ENCODE measurements around the gene CSMD2.

Gene CSMD2

GRCh38 chr1:33719771-33720670 lies 445.0 kb downstream of the CSMD2 start:
- no peak for TF ChIP-seq CTCF (IDR thresholded peaks at IDR 0.05; ENCODE audit: insufficient read depth, missing control alignments)
- FAIRE-seq: no peak
- DNase-seq (ENCODE audit: insufficient read length, low spot score): no peak

GRCh38 chr1:33719326-33719725 lies 445.7 kb downstream of the CSMD2 start:
- DNase-seq (ENCODE audit: insufficient read length, low spot score) (no peak), FAIRE-seq (no peak)
- TF ChIP-seq CTCF (IDR thresholded peaks at IDR 0.05; ENCODE audit: insufficient read depth, missing control alignments): no peak

GRCh38 chr1:33718186-33718585 lies 446.8 kb downstream of the CSMD2 start:
- no peak for TF ChIP-seq CTCF (IDR thresholded peaks at IDR 0.05; ENCODE audit: insufficient read depth, missing control alignments)
- no peak for DNase-seq (ENCODE audit: insufficient read length, low spot score)
- no peak for FAIRE-seq

- no peak for DNase-seq (ENCODE audit: insufficient read length, low spot score)
- no peak for TF ChIP-seq CTCF (IDR thresholded peaks at IDR 0.05; ENCODE audit: insufficient read depth, missing control alignments)
- FAIRE-seq: no peak
Measured at GRCh38 chr1:33716976-33717688, 447.9 kb downstream of the CSMD2 start.

- TF ChIP-seq CTCF (IDR thresholded peaks at IDR 0.05; ENCODE audit: insufficient read depth, missing control alignments): no peak
Measured at GRCh38 chr1:33715195-33715811, 449.7 kb downstream of the CSMD2 start.

GRCh38 chr1:33714421-33714820 lies 450.6 kb downstream of the CSMD2 start:
- no peak for FAIRE-seq
- DNase-seq (ENCODE audit: insufficient read length, low spot score): no peak
- no peak for TF ChIP-seq CTCF (IDR thresholded peaks at IDR 0.05; ENCODE audit: insufficient read depth, missing control alignments)

More at GRCh38 chr1:33715195-33715811, 449.7 kb downstream of the CSMD2 start:
- DNase-seq (ENCODE audit: insufficient read length, low spot score) (no peak), FAIRE-seq (no peak)
